ENCODE data around the gene APBB1.

- TF ChIP-seq CTCF (conservative IDR thresholded peaks at IDR 0.05; ENCODE audit: low read depth, low read length) (no peak), EZH2 (IDR thresholded peaks at IDR 0.05; ENCODE audit: borderline replicate concordance, low read depth, low read length, poor library complexity, severe bottlenecking) (no peak)
These were observed 47.1 kb downstream of the APBB1 start for GRCh38 chr11:6371825-6372224.

Measured in A673 (cell line).